ENCODE results near the gene SEC22A.
"Not testable (repeated sequence)": the region's sequence is repeated elsewhere in the genome, so short reads cannot be mapped to it uniquely, and the experiment has no call there.

The SEC22A gene

DNA sequence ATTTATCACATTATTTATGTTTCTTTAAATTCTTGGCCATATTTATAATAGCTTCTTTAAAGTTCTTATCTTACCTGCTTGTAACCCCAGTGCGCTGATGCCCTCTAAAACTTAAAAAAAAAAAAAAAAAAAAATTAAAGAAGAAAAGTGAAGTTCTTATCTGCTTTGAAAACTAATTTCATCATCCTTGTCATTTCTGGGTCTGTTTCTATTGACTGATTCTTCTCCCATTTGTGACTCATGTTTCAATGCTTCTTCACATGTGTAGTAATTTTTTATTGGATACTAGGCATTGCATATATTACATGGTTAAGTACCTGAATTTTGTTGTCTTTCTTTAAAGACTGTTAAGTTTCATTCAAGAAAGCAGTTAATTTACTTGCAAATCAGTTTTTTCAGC lies 3.4 kb upstream of the SEC22A start:
- H3K36me3 ChIP-seq, result no peaks in the 10 kb centered on the region
- H3K4me2 ChIP-seq, result no peak overlapping the region
- H3K4me3 ChIP-seq, result no peak overlapping the region
- no peak overlapping the region for H3K9ac ChIP-seq
- no peaks in the 10 kb centered on the region; a peak in 2 of 22 replicates for H4K20me1 ChIP-seq
- no peak overlapping the region for H3K27ac ChIP-seq
- peaks cover 12 to 18% (median 17%) of the 10 kb centered on the region in 10 experiments for H3K4me1 ChIP-seq
- H3K9me3 ChIP-seq (replicated peaks in 1 of 11), result peaks cover 7 to 26% (median 23%) of the 10 kb centered on the region in 11 experiments; a peak in 20 of 22 replicates
- no peaks in the 10 kb centered on the region for H3K27me3 ChIP-seq
- TF ChIP-seq Cebpa-rat (IDR thresholded peaks at IDR 0.05), result no peak

DNA sequence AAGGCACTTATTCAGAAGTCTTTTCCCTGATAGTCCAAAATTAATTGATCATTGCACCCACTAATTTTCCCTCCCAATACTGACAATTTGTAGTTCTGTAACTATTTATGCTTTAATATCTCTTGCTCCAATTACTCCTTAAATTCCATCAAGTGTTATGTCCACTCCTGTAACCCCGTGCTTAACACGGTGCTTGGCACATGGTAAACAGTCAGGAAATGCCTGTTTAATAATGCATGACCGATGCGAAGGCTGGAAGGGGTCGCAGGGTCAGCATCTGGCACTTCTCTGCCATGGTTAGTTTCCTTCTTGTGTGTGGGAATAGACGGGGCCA lies 553 bp upstream of the SEC22A start:
- TF ChIP-seq Cebpa-rat (IDR thresholded peaks at IDR 0.05), result no peak
- no peaks in the 10 kb centered on the region for H3K27me3 ChIP-seq
- H4K20me1 ChIP-seq, result peaks cover 0 to 6% (median 0%) of the 10 kb centered on the region in 11 experiments; a peak in 4 of 22 replicates
- H3K9ac ChIP-seq, result peak overlapping the region; percentile 77 to 90 (median 86)
- H3K9me3 ChIP-seq (replicated peaks in 1 of 11), result peaks cover 7 to 26% (median 23%) of the 10 kb centered on the region in 11 experiments; a peak in 20 of 22 replicates
- H3K4me2 ChIP-seq, result peak overlapping the region; percentile 73 to 96 (median 94)
- H3K4me3 ChIP-seq, result peak overlapping the region; percentile 81 to 98 (median 92)
- H3K36me3 ChIP-seq, result 0 out of 22 replicates have a peak, but pooled peaks cover 0 to 5% (median 0%) of the 10 kb centered on the region in 11 experiments
- H3K4me1 ChIP-seq, result peaks cover 12 to 19% (median 17%) of the 10 kb centered on the region in 10 experiments
- peak overlapping the region in 10 of 11 experiments; percentile 65 to 81 (median 74); a peak in 21 of 22 replicates for H3K27ac ChIP-seq

GRCh38 chr3:123202451-123202850 lies 708 bp downstream of the SEC22A start:
- Histone ChIP-seq H3K4me3 (peak overlapping the region; percentile 81 to 98 (median 92)), H4K20me1 (peaks cover 0 to 11% (median 0%) of the 10 kb centered on the region in 11 experiments; a peak in 4 of 22 replicates), H3K4me2 (peak overlapping the region; percentile 82 to 98 (median 95)), H3K36me3 (peaks cover 0 to 12% (median 0%) of the 10 kb centered on the region in 11 experiments; a peak in 2 of 22 replicates), H3K9ac (peak overlapping the region; percentile 77 to 90 (median 86)), H3K27ac (peak overlapping the region; percentile 65 to 81 (median 73); a peak in 20 of 22 replicates), H3K9me3 (replicated peaks in 1 of 11) (peaks cover 7 to 22% (median 18%) of the 10 kb centered on the region in 11 experiments; a peak in 19 of 22 replicates), H3K27me3 (no peaks in the 10 kb centered on the region), H3K4me1 (peaks cover 12 to 19% (median 17%) of the 10 kb centered on the region in 10 experiments)
- TF ChIP-seq Cebpa-rat (IDR thresholded peaks at IDR 0.05), result no peak

DNA sequence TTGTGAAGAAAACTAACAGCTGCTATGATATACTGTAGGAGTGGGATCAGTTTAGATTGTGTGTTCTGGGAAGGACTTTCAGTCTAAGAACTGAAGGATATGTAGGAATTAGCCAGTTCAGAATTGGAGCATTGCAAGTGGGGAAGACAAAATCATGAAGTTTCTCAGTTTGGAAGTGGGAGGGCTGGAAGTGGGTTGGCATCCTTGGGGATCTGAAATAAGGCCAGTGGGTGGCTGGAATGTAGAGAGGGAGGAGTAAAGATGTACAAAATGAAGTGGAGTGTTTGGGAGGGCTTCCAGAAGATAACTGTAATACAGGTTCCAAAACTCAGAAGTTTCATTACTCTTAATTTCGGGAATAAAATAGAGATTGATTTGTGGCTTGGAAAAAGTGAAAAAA lies 17.2 kb downstream of the SEC22A start:
- no peak for TF ChIP-seq Cebpa-rat (IDR thresholded peaks at IDR 0.05)
- Histone ChIP-seq H3K9me3 (replicated peaks in 1 of 11) (no peaks in the 10 kb centered on the region), H3K36me3 (peaks cover 0 to 56% (median 28%) of the 10 kb centered on the region in 11 experiments; a peak in 20 of 22 replicates), H4K20me1 (peaks cover 0 to 42% (median 0%) of the 10 kb centered on the region in 11 experiments; a peak in 4 of 22 replicates), H3K4me1 (peaks cover 0 to 14% (median 5%) of the 10 kb centered on the region in 10 experiments; a peak in 6 of 20 replicates), H3K9ac (no peak overlapping the region), H3K4me2 (no peak overlapping the region), H3K27me3 (no peaks in the 10 kb centered on the region), H3K27ac (no peak overlapping the region), H3K4me3 (no peak overlapping the region)

DNA sequence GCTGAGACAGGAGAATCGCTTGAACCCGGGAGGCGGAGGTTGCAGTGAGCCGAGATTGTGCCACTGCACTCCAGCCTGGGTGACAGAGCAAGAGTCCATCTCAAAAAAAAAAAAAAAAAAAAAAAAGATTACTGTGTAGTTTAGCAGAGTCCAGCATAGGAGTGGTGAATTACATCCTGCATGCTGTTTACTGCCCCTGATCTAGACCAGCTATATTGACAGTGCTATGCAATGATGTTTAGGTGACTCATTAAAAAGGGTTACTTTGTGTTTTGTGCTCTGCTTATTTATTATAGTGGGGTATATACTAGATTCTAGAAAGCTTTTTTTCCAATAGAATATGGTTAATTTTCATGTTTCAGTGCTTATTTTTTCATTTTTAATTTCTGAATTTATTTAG lies 19.6 kb downstream of the SEC22A start:
- H3K27ac ChIP-seq; H3K9ac ChIP-seq; H3K9me3 ChIP-seq (replicated peaks in 1 of 11); H3K4me2 ChIP-seq; H3K4me3 ChIP-seq; H3K27me3 ChIP-seq: not testable (repeated sequence)
- H4K20me1 ChIP-seq, result peaks cover 0 to 26% (median 0%) of the 10 kb centered on the region in 11 experiments; a peak in 3 of 22 replicates
- peaks cover 0 to 20% (median 5%) of the 10 kb centered on the region in 10 experiments; a peak in 6 of 20 replicates for H3K4me1 ChIP-seq
- peaks cover 19 to 55% (median 40%) of the 10 kb centered on the region in 11 experiments for H3K36me3 ChIP-seq

GRCh38 chr3:123225016-123225415 lies 23.3 kb downstream of the SEC22A start:
- TF ChIP-seq Cebpa-rat (IDR thresholded peaks at IDR 0.05), result no peak
- H3K9ac ChIP-seq, result no peak overlapping the region
- H3K4me3 ChIP-seq, result no peak overlapping the region
- H3K4me1 ChIP-seq, result peaks cover 0 to 20% (median 5%) of the 10 kb centered on the region in 10 experiments; a peak in 6 of 20 replicates
- no peak overlapping the region for H3K4me2 ChIP-seq
- peaks cover 28 to 45% (median 37%) of the 10 kb centered on the region in 11 experiments for H3K9me3 ChIP-seq (replicated peaks in 1 of 11)
- H3K27ac ChIP-seq, result no peak overlapping the region
- H3K36me3 ChIP-seq, result peaks cover 47 to 66% (median 57%) of the 10 kb centered on the region in 11 experiments
- no peaks in the 10 kb centered on the region for H3K27me3 ChIP-seq
- peaks cover 0 to 11% (median 0%) of the 10 kb centered on the region in 11 experiments; a peak in 2 of 22 replicates for H4K20me1 ChIP-seq

DNA sequence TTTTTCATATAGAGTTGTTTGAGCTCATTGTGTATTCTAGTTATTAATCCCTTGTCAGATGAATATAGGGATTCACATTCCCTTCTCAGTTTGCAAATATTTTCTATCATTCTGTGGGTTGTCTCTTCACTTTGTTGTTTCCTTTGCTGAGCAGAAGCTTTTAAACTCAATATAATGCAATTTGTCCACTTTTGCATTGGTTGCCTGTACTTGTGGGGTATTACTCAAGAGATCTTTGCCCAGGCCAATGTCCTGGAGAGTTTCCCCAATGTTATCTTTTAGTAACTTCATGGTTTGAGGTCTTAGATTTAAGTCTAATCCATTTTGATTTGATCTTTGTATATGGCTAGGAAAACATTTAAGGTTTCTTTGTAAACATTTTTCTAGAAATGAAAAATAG lies 24.8 kb downstream of the SEC22A start:
- peaks cover 0 to 11% (median 0%) of the 10 kb centered on the region in 11 experiments; a peak in 2 of 22 replicates for H4K20me1 ChIP-seq
- no peak overlapping the region for H3K4me2 ChIP-seq
- H3K9me3 ChIP-seq (replicated peaks in 1 of 11), result peaks cover 28 to 46% (median 37%) of the 10 kb centered on the region in 11 experiments
- no peak for TF ChIP-seq Cebpa-rat (IDR thresholded peaks at IDR 0.05)
- no peak overlapping the region for H3K4me3 ChIP-seq
- peaks cover 48 to 70% (median 58%) of the 10 kb centered on the region in 11 experiments for H3K36me3 ChIP-seq
- H3K4me1 ChIP-seq, result peaks cover 0 to 20% (median 5%) of the 10 kb centered on the region in 10 experiments; a peak in 6 of 20 replicates
- H3K27me3 ChIP-seq, result no peaks in the 10 kb centered on the region
- H3K9ac ChIP-seq, result no peak overlapping the region
- H3K27ac ChIP-seq, result no peak overlapping the region

GRCh38 chr3:123229145-123229544 lies 27.4 kb downstream of the SEC22A start:
- peaks cover 60 to 90% (median 71%) of the 10 kb centered on the region in 11 experiments for H3K36me3 ChIP-seq
- H3K9ac ChIP-seq, result no peak overlapping the region
- H3K9me3 ChIP-seq (replicated peaks in 1 of 11), result peaks cover 28 to 46% (median 37%) of the 10 kb centered on the region in 11 experiments
- TF ChIP-seq Cebpa-rat (IDR thresholded peaks at IDR 0.05), result no peak
- no peaks in the 10 kb centered on the region for H3K27me3 ChIP-seq
- peaks cover 0 to 6% (median 0%) of the 10 kb centered on the region in 10 experiments; a peak in 1 of 20 replicates for H3K4me1 ChIP-seq
- no peaks in the 10 kb centered on the region for H4K20me1 ChIP-seq
- no peak overlapping the region for H3K4me3 ChIP-seq
- no peak overlapping the region for H3K27ac ChIP-seq
- no peak overlapping the region for H3K4me2 ChIP-seq

- Histone ChIP-seq H3K4me2 (no peak overlapping the region), H3K27me3 (no peaks in the 10 kb centered on the region), H3K4me3 (no peak overlapping the region), H4K20me1 (no peaks in the 10 kb centered on the region; a peak in 1 of 22 replicates), H3K9ac (no peak overlapping the region), H3K4me1 (no peaks in the 10 kb centered on the region), H3K36me3 (peaks cover 20 to 73% (median 44%) of the 10 kb centered on the region in 11 experiments; a peak in 21 of 22 replicates), H3K27ac (no peak overlapping the region), H3K9me3 (replicated peaks in 1 of 11) (peaks cover 0 to 10% (median 0%) of the 10 kb centered on the region in 11 experiments; a peak in 4 of 22 replicates)
- no peak for TF ChIP-seq Cebpa-rat (IDR thresholded peaks at IDR 0.05)
These were observed 35.2 kb downstream of the SEC22A start for GRCh38 chr3:123236902-123237301.

DNA sequence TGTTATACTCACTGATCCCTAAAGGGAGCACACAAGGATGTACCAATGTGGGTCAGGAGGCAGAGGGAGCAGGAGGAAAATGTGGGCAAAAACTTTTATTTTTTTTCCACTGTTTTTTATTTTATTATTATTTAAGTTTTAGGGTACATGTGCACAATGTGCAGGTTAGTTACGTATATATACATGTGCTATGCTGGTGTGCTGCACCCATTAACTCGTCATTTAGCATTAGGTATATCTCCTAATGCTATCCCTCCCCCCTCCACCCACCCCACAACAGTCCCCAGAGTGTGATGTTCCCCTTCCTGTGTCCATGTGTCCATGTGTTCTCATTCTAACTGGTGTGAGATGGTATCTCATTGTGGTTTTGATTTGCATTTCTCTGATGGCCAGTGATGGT lies 37.4 kb downstream of the SEC22A start:
- peaks cover 11 to 63% (median 40%) of the 10 kb centered on the region in 11 experiments; a peak in 19 of 22 replicates for H3K36me3 ChIP-seq
- H3K4me3 ChIP-seq; H3K9ac ChIP-seq; H3K4me1 ChIP-seq; H3K27me3 ChIP-seq; H3K27ac ChIP-seq; H3K4me2 ChIP-seq; H3K9me3 ChIP-seq (replicated peaks in 1 of 11); H4K20me1 ChIP-seq: not testable (repeated sequence)

Data from BLaER1 treated with 17β-estradiol and CSF1 and Interleukin-3, amounts not matched to agents 10 nM and 100 nM (cell line).